ENCODE measurements around the gene TEX38. TPM values are rescaled to one million over a fixed set of nuclear protein-coding genes. Genes with fewer than 3 reads are reported as not detected.

TEX38 gene
- total RNA-seq, 6 donors from 2014 or later: not detected

- no peaks in the 10 kb centered on the region for H3K9me3 ChIP-seq
- peaks cover 0 to 3% (median 0%) of the 10 kb centered on the region in 4 donors for H3K36me3 ChIP-seq
- no peak overlapping the region for H3K27ac ChIP-seq
- ATAC-seq (ENCODE audit: low FRiP score in 2 of 2): no peak
- peaks cover 29 to 41% (median 37%) of the 10 kb centered on the region in 4 donors for H3K4me1 ChIP-seq
- no peak overlapping the region for H3K4me3 ChIP-seq
- TF ChIP-seq CTCF (IDR thresholded peaks at IDR 0.05): no peak
- TF ChIP-seq POLR2A (IDR thresholded peaks at IDR 0.05): no peak
- TF ChIP-seq POLR2AphosphoS5 (IDR thresholded peaks at IDR 0.05): no peak
- no peak for TF ChIP-seq EP300 (IDR thresholded peaks at IDR 0.05)
- WGBS, 2 donors: 86 to 91% methylated on average over 1 of the region's 1 CpG
- H3K27me3 ChIP-seq: no peaks in the 10 kb centered on the region
- DNase-seq: no peak
Observed at GRCh38 chr1:46721204-46721603, 49.5 kb downstream of the TEX38 start.

- Histone ChIP-seq H3K27ac (no peak overlapping the region), H3K36me3 (no peaks in the 10 kb centered on the region), H3K9me3 (no peaks in the 10 kb centered on the region), H3K4me1 (peaks cover 25 to 36% (median 34%) of the 10 kb centered on the region in 4 donors), H3K4me3 (no peak overlapping the region), H3K27me3 (no peaks in the 10 kb centered on the region)
- whole genome bisulfite sequencing, 2 donors: 33 to 68% methylated on average over 1 to 2 of the region's 3 CpGs
- DNase-seq (peak in 1 of 2 donors; percentile 16), ATAC-seq (ENCODE audit: low FRiP score in 2 of 2) (no peak)
- TF ChIP-seq CTCF (IDR thresholded peaks at IDR 0.05) (no peak), POLR2A (IDR thresholded peaks at IDR 0.05) (no peak), EP300 (IDR thresholded peaks at IDR 0.05) (no peak), POLR2AphosphoS5 (IDR thresholded peaks at IDR 0.05) (no peak)
Observed at GRCh38 chr1:46721686-46722205, 50.1 kb downstream of the TEX38 start.

Other genes with a start within 250 kb of the TEX38 start
- gene DMBX1, start 182.0 kb upstream of the TEX38 start, total RNA-seq: not detected
- not detected for gene KNCN, start 120.2 kb upstream of the TEX38 start, total RNA-seq
- gene MKNK1, start 67.6 kb upstream of the TEX38 start, total RNA-seq: 100 to 1,000 TPM in 1 of 6 donors, 10 to 100 TPM in 5; 45.7 to 174 (median 62.2) TPM
- 10 to 100 TPM; 15.1 to 33.3 (median 22.2) TPM for gene MOB3C, start 55.0 kb upstream of the TEX38 start, total RNA-seq
- gene ATPAF1, start 3.5 kb upstream of the TEX38 start, total RNA-seq: 10 to 100 TPM; 26.2 to 39.6 (median 34.3) TPM
- gene EFCAB14, start 47.3 kb downstream of the TEX38 start, total RNA-seq: 100 to 1,000 TPM; 100 to 171 (median 115) TPM
- 1,000 to 10,000 TPM in 1 of 6 donors, 100 to 1,000 TPM in 5; 211 to 1,043 (median 640) TPM for gene CYP4B1, start 127.2 kb downstream of the TEX38 start, total RNA-seq